ENCODE results near the gene LRRC49. TPM values are rescaled to one million over a fixed set of nuclear protein-coding genes. Genes with fewer than 3 reads are reported as not detected.
"Not testable (repeated sequence)": the region's sequence is repeated elsewhere in the genome, so short reads cannot be mapped to it uniquely, and the experiment has no call there.

LRRC49 gene
- total RNA-seq, 1 experiment from 2014 or later = 8.4 TPM

DNA sequence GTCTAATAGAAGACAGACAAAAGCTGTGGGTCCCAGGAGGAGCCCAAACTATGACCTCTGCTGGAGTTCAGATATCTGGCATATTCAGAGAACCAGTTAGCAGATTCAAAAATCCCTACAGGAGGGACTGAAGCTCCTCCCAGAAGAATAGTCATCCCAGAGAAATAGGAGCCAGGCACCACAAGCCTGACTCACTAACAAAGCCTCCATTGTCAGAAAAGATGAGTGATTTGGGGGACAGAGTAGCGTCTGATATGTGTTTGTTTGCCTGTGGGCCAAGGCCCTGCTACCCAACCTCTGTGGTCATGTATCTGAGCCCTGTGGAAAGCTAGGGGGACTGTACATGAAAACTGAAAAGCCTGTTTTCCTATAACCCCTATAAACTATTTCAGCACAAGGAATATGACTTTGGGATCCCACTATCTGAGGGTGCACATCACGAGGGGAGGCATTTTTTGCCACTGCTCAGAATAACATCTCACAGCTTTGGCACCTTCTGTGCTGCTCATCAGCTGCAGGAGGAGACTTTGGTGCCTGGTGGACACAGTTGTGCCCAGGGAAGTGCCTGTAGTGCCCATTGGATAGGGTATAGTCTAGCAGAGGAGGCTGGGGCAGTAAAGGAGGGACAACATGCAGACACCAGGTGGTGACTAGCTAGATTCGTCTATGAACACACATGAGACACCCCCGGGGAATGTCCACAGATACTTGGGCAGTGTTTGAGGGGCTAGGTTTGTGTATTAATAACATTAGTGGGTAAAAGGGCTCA lies 29.0 kb upstream of the LRRC49 start:
- in situ Hi-C loops (cut with HindIII; ENCODE audit: low pct_unique_long_range_greater_than_20kb, low sequenced_read_pairs) = no loop called here
- peak; percentile 68 for DNase-seq (ENCODE audit: low read depth)

DNA sequence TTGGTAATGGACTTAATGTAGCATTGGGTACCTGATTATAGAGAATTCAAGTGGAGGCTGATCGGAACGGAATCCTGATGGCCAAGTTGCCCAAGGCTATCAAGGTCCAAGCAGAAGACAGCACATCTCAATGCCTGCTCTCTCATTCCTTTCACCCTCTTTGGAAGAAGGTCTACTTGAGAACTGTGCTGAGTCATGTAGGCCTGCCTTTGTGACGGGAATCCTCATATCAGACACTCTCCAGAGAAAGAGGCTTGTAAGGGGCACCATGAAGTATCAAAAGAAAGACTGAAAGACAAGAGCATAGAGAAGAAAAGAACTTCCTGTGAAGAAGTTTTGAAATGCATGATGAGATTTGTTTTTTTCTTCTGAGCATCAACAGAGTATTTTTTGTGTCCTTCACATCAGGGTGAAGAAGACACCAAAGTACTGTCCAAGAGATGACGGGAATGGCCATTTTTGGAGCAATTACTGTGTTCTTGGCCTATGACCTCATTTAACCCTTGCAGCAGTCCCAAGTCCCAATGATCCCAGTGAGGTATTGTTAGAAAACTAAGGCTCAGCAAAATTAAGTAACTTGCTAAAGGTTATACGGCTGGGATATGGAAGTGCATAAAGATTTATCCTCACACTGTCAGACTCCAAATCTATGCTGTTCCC lies 25.5 kb upstream of the LRRC49 start:
- in situ Hi-C loops (cut with HindIII; ENCODE audit: low pct_unique_long_range_greater_than_20kb, low sequenced_read_pairs) = no loop called here

DNA sequence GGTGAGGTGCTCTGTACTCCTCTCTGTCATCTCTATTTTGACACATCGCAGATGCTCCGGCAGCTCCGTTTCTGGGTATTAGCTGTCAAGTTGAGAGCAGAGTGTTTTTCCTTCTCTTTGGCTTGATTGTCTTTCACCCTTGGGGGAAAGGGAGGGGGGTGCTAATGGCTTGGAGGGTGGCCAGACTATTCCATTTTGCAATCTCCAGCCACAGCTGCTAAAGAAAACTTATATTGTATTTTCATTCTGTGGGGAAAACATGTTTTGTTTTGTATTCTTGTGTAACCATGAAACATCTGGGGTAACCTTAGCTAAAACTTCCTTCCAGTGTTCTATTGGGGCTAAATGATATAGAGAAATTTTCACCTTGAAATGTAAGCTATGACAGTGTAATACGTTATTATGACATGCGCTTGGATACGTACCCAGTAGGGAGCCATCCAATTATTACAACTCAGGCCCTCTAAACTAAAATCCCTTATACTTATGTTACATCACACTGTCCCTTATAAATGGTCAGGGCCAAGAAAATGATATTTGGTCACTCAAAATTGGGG lies 24.6 kb upstream of the LRRC49 start:
- in situ Hi-C loops (cut with HindIII; ENCODE audit: low pct_unique_long_range_greater_than_20kb, low sequenced_read_pairs) = no loop called here
- no peak for DNase-seq (ENCODE audit: low read depth)

More for the DNA sequence above, 25.5 kb upstream of the LRRC49 start:
- DNase-seq (ENCODE audit: low read depth) = no peak

DNA sequence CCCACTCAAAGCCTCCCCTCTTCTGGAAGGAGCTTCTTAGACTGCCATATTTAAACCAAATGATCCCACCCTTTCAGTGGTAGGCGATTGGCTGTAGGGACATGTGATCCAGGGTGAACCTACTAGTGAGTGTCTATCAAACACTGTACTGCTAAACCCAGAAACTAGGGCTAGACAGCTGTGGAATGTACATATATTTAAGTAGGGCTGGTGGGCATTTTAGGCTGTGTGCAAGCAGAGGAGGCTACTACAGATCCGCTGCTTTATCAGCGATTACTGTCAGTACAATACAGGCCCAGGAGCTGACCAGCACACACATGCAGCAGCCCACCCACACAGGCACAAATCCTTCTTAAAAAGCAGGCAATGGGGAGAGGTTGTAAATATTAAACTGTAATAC lies 23.3 kb upstream of the LRRC49 start:
- no peak for DNase-seq (ENCODE audit: low read depth)
- in situ Hi-C loops (cut with HindIII; ENCODE audit: low pct_unique_long_range_greater_than_20kb, low sequenced_read_pairs) = no loop called here

- DNase-seq (ENCODE audit: low read depth) = no peak
- in situ Hi-C loops (cut with HindIII; ENCODE audit: low pct_unique_long_range_greater_than_20kb, low sequenced_read_pairs) = no loop called here
These were observed 22.6 kb upstream of the LRRC49 start for GRCh38 chr15:70870051-70870450.

- in situ Hi-C loops (cut with HindIII; ENCODE audit: low pct_unique_long_range_greater_than_20kb, low sequenced_read_pairs); DNase-seq (ENCODE audit: low read depth): not testable (repeated sequence)
These were observed 21.1 kb upstream of the LRRC49 start for GRCh38 chr15:70871490-70871889.

DNA sequence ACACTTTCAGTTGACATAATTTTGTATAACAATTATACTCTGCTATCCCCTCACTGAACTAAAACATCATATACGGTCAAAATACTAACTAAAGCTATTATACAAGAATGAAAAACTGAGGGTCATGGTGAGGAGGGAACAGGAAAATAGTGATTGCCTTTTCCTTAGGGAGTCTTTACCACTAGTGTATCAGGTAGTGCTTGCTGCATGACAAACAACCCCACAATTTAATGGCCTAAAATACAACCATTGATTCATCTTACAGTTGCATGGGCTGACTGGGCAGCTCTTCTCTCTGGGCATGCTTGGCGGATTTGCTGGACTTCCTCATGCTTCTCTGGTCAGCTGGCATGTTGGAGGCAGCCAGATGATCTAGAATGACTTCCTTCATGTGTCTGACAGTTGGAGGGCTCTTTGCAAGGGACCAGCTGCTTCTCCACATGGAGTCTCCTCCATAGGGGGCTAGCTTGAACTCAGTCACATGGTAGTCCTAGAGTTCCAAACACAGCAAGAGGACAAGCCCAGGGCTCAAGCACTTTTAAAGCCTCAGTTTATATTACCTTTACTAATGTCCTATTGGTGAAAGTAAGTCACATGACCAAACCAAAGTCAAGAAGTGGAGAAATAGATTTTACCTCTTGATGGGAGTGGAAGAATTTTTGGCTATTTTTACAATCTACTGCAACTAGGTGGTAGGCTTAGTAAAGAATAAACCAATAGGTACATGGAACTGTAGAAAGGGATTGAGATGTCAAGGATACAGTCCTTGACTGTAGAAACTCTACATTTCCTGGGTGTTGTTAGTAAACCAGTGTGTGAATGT lies 19.2 kb upstream of the LRRC49 start:
- in situ Hi-C loops (cut with HindIII; ENCODE audit: low pct_unique_long_range_greater_than_20kb, low sequenced_read_pairs) = no loop called here
- no peak for DNase-seq (ENCODE audit: low read depth)

DNA sequence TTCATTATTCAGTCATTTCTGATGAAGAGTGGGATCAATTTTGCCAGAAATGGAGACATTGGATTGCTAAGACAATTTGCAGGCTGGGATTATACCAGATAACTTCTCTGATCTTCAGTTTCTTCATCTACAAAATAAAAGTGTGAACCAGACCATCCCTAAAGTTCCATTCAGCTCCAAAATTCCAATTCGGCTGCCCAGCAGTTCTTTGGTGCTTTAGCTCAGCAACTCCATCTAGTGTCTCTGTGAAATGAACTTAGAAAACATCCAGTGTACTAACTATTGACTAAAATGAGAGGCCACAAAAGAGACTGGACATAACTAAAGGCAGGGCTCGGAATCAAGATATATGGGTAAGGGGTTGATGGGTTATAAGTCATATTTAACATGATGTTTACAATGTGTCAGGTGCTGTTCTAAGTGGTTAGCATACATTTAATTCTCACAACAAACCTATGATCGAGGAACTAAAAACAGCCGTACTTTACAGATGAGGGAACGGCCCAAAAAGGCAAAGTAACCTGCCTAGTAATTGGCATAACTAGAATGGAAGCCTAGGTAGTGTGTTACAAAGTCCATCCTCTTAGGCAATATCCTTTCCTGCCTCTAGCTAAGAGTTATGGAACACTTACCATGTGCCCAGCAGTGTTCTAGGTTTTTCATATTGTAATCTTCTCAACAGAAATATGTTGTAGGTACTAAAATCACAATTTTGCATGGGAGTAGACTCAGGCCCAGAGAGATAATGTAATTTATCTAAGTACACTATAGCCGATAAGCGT lies 17.4 kb upstream of the LRRC49 start:
- DNase-seq (ENCODE audit: low read depth) = peak; percentile 16
- in situ Hi-C loops (cut with HindIII; ENCODE audit: low pct_unique_long_range_greater_than_20kb, low sequenced_read_pairs) = no loop called here

DNA sequence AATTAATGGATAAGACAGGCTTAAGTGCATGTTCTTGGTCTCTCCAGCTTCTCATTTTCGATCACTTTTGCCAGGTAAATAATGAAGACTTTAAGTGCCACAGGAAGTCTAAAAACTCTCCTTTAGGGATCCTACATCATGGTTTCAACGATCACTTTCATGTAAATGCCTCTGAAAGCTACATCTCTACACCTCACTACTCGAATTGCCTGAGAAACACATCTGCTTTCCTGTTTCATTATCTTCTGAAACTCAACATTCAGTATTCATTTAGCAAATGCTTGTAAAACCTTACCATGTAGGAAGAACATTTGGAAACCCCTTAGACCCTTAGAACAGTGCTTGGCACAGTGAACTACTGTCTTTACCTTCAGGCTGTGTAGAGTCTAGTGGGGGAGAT lies 16.6 kb upstream of the LRRC49 start:
- in situ Hi-C loops (cut with HindIII; ENCODE audit: low pct_unique_long_range_greater_than_20kb, low sequenced_read_pairs) = no loop called here
- DNase-seq (ENCODE audit: low read depth) = no peak

GRCh38 chr15:70876683-70877082 lies 15.9 kb upstream of the LRRC49 start:
- in situ Hi-C loops (cut with HindIII; ENCODE audit: low pct_unique_long_range_greater_than_20kb, low sequenced_read_pairs) = no loop called here
- DNase-seq (ENCODE audit: low read depth) = no peak

DNA sequence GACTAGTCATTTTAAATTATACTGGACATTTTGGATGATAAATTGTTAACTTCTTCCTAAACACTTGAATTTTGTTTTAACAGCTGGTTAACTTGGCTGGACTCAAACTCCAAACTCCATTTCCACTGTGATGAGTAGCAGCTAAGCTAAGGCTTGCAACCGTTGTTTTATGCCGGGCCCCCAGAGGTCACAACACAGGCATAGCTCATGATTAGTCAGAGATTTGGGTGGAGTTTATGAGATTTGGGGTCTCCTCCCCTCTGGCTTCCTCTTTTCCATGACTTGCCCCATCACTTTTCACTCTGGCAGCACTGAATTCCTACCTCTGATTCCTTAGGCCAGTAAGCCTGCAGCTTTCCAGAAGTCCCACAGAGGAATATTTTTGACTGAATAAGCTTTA lies 13.2 kb upstream of the LRRC49 start:
- in situ Hi-C loops (cut with HindIII; ENCODE audit: low pct_unique_long_range_greater_than_20kb, low sequenced_read_pairs) = no loop called here
- DNase-seq (ENCODE audit: low read depth) = no peak

GRCh38 chr15:70880781-70881180 lies 11.8 kb upstream of the LRRC49 start:
- in situ Hi-C loops (cut with HindIII; ENCODE audit: low pct_unique_long_range_greater_than_20kb, low sequenced_read_pairs) = no loop called here
- no peak for DNase-seq (ENCODE audit: low read depth)

DNA sequence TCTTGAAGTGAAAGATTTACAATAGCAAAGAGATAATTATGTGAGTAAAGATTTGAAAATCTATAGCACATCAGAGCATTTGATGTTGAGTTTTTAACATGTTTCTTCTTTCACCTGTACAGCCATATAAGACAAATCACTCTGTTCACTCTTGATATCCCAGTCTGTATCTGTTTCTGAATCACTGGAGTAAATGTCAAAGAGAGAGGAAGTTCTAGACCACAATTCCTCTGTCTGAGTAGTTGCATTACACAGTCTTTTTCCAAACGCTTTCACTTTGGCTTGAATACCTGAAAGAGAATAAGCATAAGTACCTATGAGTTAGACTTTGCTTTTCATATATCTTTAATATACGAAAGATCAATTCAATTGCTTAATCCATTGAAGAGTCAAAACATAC lies 10.3 kb upstream of the LRRC49 start:
- in situ Hi-C loops (cut with HindIII; ENCODE audit: low pct_unique_long_range_greater_than_20kb, low sequenced_read_pairs) = no loop called here
- DNase-seq (ENCODE audit: low read depth) = no peak

DNA sequence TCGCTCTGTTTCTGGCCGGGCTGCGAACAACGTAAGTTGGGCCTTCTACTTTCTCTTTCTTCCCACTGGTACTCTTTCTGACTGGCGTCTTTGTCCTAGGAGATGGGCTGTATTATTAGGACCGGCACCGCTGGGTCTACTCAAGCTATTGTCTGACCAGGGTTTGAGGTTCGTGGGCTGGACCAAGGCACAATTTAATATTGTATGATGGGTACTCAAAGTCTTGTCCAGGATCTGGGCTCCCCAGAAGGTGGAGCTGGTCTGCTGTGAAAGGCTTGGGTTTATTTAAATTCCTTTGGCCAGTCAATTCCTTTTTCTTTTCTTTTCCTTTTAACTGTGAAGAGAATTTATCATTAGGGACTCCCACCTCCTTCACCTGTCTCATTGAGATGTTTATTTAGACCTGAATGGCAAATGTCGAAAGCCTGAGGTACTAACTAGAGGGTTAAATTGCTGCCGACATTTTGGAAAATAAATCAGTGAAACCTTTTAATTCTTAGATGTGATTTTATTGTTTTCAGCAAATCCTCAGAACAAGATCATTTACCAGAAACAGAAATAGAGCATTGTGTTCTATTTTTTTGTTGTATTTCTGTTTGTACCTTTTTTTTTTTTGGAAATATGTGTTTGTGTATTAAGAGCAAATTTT lies 410 bp downstream of the LRRC49 start:
- DNase-seq (ENCODE audit: low read depth) = no peak
- in situ Hi-C loops (cut with HindIII; ENCODE audit: low pct_unique_long_range_greater_than_20kb, low sequenced_read_pairs) = no loop called here

DNA sequence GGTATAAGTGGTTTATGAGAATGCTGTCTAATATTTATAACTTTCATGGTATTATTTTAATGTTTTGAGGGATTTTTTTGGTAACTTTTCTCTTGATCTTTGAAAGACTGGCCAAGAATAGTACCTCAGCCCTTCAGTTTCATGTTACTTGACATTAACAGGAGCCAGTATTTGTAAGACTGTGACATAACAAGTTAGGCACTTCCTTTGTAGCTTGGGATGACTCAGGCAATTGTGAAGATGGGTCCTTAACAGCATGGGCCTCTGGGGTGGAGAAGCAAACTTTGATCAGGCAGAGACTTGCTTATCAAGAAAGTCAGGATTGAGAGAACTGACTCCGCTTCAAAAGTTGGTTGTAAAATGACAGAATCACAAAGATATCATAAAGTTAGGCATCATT lies 9.5 kb downstream of the LRRC49 start:
- in situ Hi-C loops (cut with HindIII; ENCODE audit: low pct_unique_long_range_greater_than_20kb, low sequenced_read_pairs) = no loop called here
- no peak for DNase-seq (ENCODE audit: low read depth)

DNA sequence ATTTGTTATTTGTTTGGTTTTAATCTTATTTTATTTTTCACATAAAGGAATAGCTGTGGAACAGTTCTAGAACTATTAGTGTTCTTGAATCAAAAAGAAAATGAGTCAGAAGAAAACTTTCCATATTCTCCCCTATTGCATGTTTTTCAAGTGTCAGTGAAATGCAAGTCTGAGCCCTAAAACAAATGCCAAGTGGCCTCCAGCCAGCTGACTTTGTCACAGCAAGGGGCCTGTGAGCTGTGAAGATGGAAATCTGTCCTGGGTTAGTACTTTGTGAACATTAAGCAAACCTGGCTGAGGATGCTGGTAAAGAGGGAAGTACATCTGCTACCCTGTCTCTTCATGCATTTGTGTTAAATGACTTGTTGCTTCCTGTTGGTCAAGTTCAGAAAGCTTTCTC lies 14.2 kb downstream of the LRRC49 start:
- in situ Hi-C loops (cut with HindIII; ENCODE audit: low pct_unique_long_range_greater_than_20kb, low sequenced_read_pairs) = no loop called here
- DNase-seq (ENCODE audit: low read depth) = no peak

GRCh38 chr15:70907784-70908471 lies 15.3 kb downstream of the LRRC49 start:
- in situ Hi-C loops (cut with HindIII; ENCODE audit: low pct_unique_long_range_greater_than_20kb, low sequenced_read_pairs) = no loop called here
- DNase-seq (ENCODE audit: low read depth) = no peak
